Activated B cell treated with CpG ODN at 0.5 μM for 24 hours (primary cell): Measurements from ENCODE around the gene ANKRD66. TPM values are rescaled to one million over a fixed set of nuclear protein-coding genes. Genes with fewer than 3 reads are reported as not detected.

ENCODE experiments used
- ATAC-seq: fragments of 200-7000 bp; cut with Tn5 transposase; one replicate; pipeline ENCODE4 v1.10.0; 2021; ENCODE audit warnings: low read depth, mild to moderate bottlenecking, moderate library complexity
- CTCF ChIA-PET: fragments of 350-600 bp; sonication (Branson Sonifier 250); formaldehyde crosslinking; loops from one replicate; lab custom pipeline; 2021; ENCODE audit warnings: antibody characterized with exemption; lab: Charles Lee
- POLR2A ChIA-PET: fragments of 350-600 bp; sonication (Branson Sonifier 250); formaldehyde crosslinking; loops from one replicate; lab custom pipeline; 2021; ENCODE audit warnings: antibody characterized with exemption; lab: Charles Lee
- DNase-seq: peaks from one replicate; pipeline ENCODE4 v3.0.0; 2022
- H3K27ac Mint-ChIP-seq: one replicate; pipeline ENCODE4 v1.8.0; 2020; ENCODE audit warnings: mixed read lengths
- H3K27me3 Mint-ChIP-seq: one replicate; pipeline ENCODE4 v1.8.0; 2021; ENCODE audit warnings: mixed read lengths
- H3K36me3 Mint-ChIP-seq: one replicate; pipeline ENCODE4 v1.8.0; 2021; ENCODE audit warnings: low read depth, mixed read lengths
- H3K4me1 Mint-ChIP-seq: one replicate; pipeline ENCODE4 v1.8.0; 2021; ENCODE audit warnings: mixed read lengths
- H3K4me3 Mint-ChIP-seq: one replicate; pipeline ENCODE4 v1.8.0; 2020; ENCODE audit warnings: mild to moderate bottlenecking, mixed read lengths
- H3K9me3 Mint-ChIP-seq: one replicate; pipeline ENCODE4 v1.8.0; 2020; ENCODE audit warnings: mixed read lengths
- CTCF ChIP-seq: fragments of 200-600 bp; IDR thresholded peaks from one replicate; pipeline ENCODE4 v1.8.0; 2022; ENCODE audit warnings: antibody characterized with exemption, mild to moderate bottlenecking
- intact Hi-C: fragments of 100-400 bp; cut with micrococcal nuclease; formaldehyde crosslinking; loops from one replicate; pipeline ENCODE4 v1.15.1; 2024
- total RNA-seq: library from RNA; stranded (reverse); gene quantifications from 2 replicates; pipeline ENCODE4 v1.2.3, GENCODE V29; 2022

ANKRD66 gene
- total RNA-seq, 1 donor from 2014 or later = not detected

- Mint-ChIP-seq H3K36me3 (no peaks in the 10 kb centered on the region), H3K4me3 (no peak overlapping the region), H3K27me3 (no peaks in the 10 kb centered on the region), H3K27ac (no peak overlapping the region), H3K4me1 (no peaks in the 10 kb centered on the region), H3K9me3 (no peaks in the 10 kb centered on the region)
- ChIA-PET POLR2A (no interaction called here), CTCF (interaction anchor here (1.6 kb wide), 1 partner anchor 357 kb away, joined by 3 read pairs; no protein-coding TSS in a partner anchor)
- DNase-seq = no peak
- no peak for ATAC-seq
- TF ChIP-seq CTCF = no peak
- intact Hi-C loops = no loop called here
Observed at GRCh38 chr6:46777476-46778346, 31.0 kb downstream of the ANKRD66 start.

GRCh38 chr6:46781478-46782378, 35.0 kb downstream of the ANKRD66 start:
- no peak for TF ChIP-seq CTCF
- Mint-ChIP-seq H3K9me3 (no peaks in the 10 kb centered on the region), H3K4me1 (no peaks in the 10 kb centered on the region), H3K27ac (no peak overlapping the region), H3K27me3 (no peaks in the 10 kb centered on the region), H3K4me3 (no peak overlapping the region), H3K36me3 (no peaks in the 10 kb centered on the region)
- CTCF ChIA-PET = no interaction called here
- ATAC-seq = no peak
- intact Hi-C loops = loop anchor here (1.0 to 2.0 kb wide), 3 partner anchors 362 to 691 kb away; no protein-coding TSS in a partner anchor
- no peak for DNase-seq
- POLR2A ChIA-PET = no interaction called here

DNA sequence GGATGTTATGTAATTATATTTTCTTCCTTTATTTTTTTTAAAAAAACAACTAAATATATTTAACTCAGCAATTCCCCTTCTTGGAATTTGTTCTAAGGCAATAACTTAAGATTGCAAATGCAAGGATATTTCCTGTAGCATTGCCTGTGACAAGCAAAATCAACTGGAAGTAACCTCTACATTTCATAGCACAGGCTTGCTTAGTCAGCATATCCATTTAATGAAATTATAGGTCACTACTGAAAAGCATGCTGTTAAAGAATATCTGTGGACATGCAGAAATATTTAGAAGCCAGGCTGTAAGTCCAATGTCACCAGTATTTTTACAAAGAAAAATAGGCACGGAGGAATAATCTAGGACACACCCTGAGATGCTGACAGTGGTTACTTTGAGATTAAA, 37.8 kb downstream of the ANKRD66 start:
- no peak for ATAC-seq
- Mint-ChIP-seq H3K27ac (no peak overlapping the region), H3K9me3 (no peaks in the 10 kb centered on the region), H3K4me1 (no peaks in the 10 kb centered on the region), H3K36me3 (no peaks in the 10 kb centered on the region), H3K4me3 (no peak overlapping the region), H3K27me3 (no peaks in the 10 kb centered on the region)
- CTCF ChIA-PET = no interaction called here
- no peak for DNase-seq
- no peak for TF ChIP-seq CTCF
- intact Hi-C loops = no loop called here
- POLR2A ChIA-PET = no interaction called here

DNA sequence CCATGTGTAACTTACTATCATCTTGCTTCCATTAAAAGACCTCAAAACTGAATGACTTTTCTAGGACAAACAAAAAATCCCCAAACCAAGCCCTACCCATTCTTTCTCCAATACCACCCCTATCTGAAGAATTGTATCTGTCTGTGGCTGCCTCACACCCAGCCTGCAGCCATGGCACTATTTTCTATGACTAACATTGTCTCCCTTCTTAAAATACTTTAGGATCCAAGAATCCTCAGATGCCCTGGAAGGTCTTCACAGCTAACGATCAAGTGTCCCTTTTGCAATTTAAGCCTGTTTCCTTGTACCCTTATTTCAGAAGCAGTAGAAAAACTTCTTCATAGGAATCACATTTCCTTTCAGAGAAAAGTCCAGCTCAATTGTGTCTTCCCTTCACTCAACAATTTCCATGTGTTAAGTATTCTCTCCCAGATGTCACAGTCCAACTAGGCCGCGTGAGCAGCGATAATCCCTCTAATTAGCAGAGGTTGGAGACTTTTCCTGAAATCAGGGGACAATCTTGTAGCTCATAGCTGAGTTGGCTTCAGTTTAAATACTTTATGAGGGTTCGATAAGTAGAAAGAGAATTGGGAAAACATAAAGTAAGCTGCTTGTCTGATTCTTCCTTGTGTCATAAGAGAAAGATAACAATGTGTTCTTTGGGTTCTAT, 41.3 kb downstream of the ANKRD66 start:
- no peaks in the 10 kb centered on the region for H3K27me3 Mint-ChIP-seq
- ChIA-PET POLR2A (no interaction called here), CTCF (no interaction called here)
- ATAC-seq (no peak), DNase-seq (no peak)
- intact Hi-C loops = no loop called here
- no peak for TF ChIP-seq CTCF
- H3K36me3 Mint-ChIP-seq = no peaks in the 10 kb centered on the region
- H3K4me1 Mint-ChIP-seq = no peaks in the 10 kb centered on the region
- H3K9me3 Mint-ChIP-seq = no peaks in the 10 kb centered on the region
- H3K4me3 Mint-ChIP-seq = no peak overlapping the region
- H3K27ac Mint-ChIP-seq = no peak overlapping the region
